Urinary bladder (tissue), 4 donors: ENCODE data around the gene SOX15. TPM values are rescaled to one million over a fixed set of nuclear protein-coding genes. Genes with fewer than 3 reads are reported as not detected.
A peak's percentile ranks its signal among the peaks of the same experiment; 100 is the strongest.

ENCODE experiments used
- DNase-seq: peaks from one replicate; pipeline ENCODE4 v3.0.0-alpha.2; 2015; ENCODE audit errors: extremely low spot score
- H3K27ac ChIP-seq: one replicate; pipeline ENCODE4 v1.5.1; 2013; ENCODE audit warnings: low read depth, mild to moderate bottlenecking, moderate library complexity
- H3K36me3 ChIP-seq: one replicate; pipeline ENCODE4 v1.6.1; 2013; ENCODE audit warnings: mild to moderate bottlenecking, moderate library complexity; ENCODE audit not compliant: insufficient read depth
- H3K4me1 ChIP-seq: one replicate; pipeline ENCODE4 v1.6.1; 2013; ENCODE audit warnings: mild to moderate bottlenecking, moderate library complexity; ENCODE audit not compliant: insufficient read depth
- H3K4me3 ChIP-seq: one replicate; pipeline ENCODE4 v1.5.1; 2013; ENCODE audit warnings: low read depth, low read length
- WGBS: extraction: QIAGEN DNeasy Blood & Tissue Kit; methylation state at CpG from one replicate; pipeline ENCODE4 v1.1.7; 2013; 5-methylcytosine and 5-hydroxymethylcytosine counted together
- polyA plus RNA-seq: library from polyadenylated mRNA; stranded (reverse); fragments of 200-250 nt; gene quantifications from one replicate; pipeline ENCODE4 v1.2.3, GENCODE V29; 2013
- total RNA-seq: library from RNA; depleted of rRNA; stranded (reverse); fragments of >200 nt; gene quantifications from one replicate; pipeline ENCODE4 v1.2.3, GENCODE V29; 2014
- donor health status: healthy with polysubstance abuse.
- donor health status: healthy.

SOX15 gene
- total and polyA plus RNA-seq, 2 donors: 1.2 to 15.3 TPM

DNA sequence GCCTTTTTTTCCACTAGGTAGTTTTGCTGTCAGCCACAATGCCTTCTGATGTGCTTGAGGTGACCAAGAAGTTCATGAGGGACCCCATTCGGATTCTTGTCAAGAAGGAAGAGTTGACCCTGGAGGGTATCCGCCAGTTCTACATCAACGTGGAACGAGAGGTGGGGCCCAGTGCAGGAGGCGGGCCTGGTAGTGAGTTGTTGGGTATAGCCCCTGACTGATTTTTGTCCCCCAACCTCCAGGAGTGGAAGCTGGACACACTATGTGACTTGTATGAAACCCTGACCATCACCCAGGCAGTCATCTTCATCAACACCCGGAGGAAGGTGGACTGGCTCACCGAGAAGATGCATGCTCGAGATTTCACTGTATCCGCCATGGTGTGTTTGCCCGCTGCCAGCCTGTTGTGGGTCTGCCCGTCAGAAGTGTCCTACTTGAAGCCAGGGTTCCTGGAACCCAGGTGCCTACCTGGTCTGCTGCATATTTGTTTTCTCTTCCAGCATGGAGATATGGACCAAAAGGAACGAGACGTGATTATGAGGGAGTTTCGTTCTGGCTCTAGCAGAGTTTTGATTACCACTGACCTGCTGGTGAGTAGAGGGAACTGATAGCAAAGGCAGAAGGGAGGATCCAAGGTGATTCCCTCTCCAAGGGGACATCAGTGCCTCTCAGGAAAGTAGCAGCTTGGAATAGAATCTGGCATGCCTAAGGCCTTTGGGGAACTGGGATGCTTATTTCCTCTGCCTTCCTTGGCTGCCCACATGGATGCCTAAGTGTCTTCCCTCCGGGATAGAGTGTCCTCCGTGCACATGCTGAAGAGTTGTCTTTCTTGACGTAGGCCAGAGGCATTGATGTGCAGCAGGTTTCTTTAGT lies 12.3 kb downstream of the SOX15 start:
- H3K4me1 ChIP-seq: no peaks in the 10 kb centered on the region
- 78% methylated on average over 17 of the region's 17 CpGs for WGBS
- H3K27ac ChIP-seq: no peak overlapping the region
- H3K36me3 ChIP-seq: peaks cover 7% of the 10 kb centered on the region
- no peak for DNase-seq
- no peak overlapping the region for H3K4me3 ChIP-seq

DNA sequence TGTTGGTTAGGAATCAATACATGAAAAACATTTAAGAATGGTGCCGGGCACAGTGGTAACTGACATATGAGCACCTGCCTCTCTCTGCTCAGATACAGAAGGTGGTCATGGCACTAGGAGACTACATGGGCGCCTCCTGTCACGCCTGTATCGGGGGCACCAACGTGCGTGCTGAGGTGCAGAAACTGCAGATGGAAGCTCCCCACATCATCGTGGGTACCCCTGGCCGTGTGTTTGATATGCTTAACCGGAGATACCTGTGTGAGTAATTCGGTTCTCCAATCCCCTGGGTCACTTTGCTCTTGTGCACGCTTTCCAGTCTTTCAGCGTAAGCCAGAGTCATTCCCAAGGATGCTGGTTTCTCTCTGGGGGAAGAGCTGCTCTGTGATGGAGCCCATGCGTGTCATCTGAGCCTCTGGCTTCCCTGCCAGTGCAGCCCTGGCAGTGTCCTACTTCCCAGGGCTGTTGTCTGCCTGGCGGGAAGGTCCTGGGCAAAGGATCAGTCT lies 13.4 kb downstream of the SOX15 start:
- 83% methylated on average over 14 of the region's 14 CpGs for WGBS
- H3K4me3 ChIP-seq: no peak overlapping the region
- no peak for DNase-seq
- no peak overlapping the region for H3K27ac ChIP-seq
- no peaks in the 10 kb centered on the region for H3K4me1 ChIP-seq
- H3K36me3 ChIP-seq: peaks cover 7% of the 10 kb centered on the region

DNA sequence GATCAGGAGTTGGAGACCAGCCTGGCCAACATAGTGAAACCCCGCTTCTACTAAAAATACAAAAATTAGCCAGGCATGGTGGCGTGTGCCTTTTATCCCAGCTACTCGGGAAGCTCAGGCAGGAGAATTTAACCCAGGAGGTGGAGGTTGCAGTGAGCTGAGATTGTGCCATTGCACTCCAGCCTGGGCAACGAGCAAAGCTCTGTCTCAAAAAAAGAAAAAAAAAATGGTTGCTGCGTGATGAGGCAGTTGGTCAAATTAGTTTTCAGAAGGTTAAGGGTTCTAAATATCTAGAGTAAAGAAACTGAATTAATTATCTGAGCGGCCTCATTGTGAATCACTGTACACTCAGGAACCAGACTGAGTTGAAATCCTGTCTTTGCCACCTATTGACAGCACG lies 13.9 kb downstream of the SOX15 start:
- WGBS: 71% methylated on average over 7 of the region's 7 CpGs
- no peak overlapping the region for H3K4me3 ChIP-seq
- H3K4me1 ChIP-seq: no peaks in the 10 kb centered on the region
- H3K27ac ChIP-seq: no peak overlapping the region
- peaks cover 7% of the 10 kb centered on the region for H3K36me3 ChIP-seq
- DNase-seq: no peak

DNA sequence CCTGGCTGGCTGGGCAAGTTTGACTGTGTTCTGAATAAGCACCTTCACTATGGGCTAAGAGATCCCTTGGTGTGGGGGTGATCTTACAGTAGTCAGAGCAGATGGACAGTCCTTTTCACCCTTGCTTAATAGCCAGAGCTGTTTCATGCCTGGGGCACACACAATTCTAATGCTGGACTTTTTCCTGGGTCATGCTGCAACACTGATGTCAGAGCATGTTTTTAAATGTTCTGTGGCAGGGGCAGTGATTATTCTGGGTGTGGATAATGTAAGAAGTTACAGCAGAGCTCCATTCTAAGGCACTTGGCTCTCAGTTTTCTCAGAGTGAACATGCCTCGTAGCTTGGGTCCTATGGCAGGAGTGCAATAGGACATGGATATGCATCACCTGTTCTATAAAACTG lies 14.4 kb downstream of the SOX15 start:
- DNase-seq: no peak
- 67% methylated on average over 1 of the region's 1 CpG for WGBS
- Histone ChIP-seq H3K4me1 (no peaks in the 10 kb centered on the region), H3K4me3 (no peak overlapping the region), H3K36me3 (peaks cover 7% of the 10 kb centered on the region), H3K27ac (peak overlapping the region; percentile 38)

DNA sequence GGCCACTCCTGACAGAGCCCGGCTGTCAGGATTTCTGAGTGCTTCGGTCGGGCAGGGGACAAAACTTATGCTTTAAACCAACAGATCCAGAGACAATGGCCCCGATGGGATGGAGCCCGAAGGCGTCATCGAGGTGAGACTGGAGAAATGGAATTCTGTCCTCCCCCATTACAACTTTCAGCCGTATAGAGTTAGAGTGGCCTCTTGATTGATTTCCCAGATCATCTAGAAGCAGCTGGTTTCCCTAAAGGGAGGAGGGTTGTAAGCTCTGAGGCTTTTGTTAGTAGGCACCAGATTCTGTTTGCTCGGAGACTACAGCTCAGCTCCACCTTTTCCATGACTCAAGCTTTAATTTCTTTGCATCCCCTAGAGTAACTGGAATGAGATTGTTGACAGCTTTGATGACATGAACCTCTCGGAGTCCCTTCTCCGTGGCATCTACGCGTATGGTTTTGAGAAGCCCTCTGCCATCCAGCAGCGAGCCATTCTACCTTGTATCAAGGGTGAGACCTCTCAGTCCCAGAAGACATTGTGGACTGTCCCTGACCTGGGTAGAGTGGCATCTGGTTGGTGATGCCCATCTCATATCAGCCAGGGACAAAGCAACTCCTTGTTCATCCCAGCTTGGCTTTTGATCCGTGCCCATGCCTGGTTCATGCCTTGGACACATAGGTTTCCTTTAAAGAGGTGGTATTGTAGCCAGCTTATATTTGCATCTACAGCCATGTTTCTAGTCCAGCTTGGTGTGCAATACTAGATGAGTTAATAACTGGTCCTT lies 15.5 kb downstream of the SOX15 start:
- WGBS: 19% methylated on average over 15 of the region's 15 CpGs
- DNase-seq: no peak
- H3K36me3 ChIP-seq: peaks cover 7% of the 10 kb centered on the region
- H3K4me1 ChIP-seq: no peaks in the 10 kb centered on the region
- peak overlapping the region; percentile 63 for H3K27ac ChIP-seq
- peak overlapping the region; percentile 96 for H3K4me3 ChIP-seq

DNA sequence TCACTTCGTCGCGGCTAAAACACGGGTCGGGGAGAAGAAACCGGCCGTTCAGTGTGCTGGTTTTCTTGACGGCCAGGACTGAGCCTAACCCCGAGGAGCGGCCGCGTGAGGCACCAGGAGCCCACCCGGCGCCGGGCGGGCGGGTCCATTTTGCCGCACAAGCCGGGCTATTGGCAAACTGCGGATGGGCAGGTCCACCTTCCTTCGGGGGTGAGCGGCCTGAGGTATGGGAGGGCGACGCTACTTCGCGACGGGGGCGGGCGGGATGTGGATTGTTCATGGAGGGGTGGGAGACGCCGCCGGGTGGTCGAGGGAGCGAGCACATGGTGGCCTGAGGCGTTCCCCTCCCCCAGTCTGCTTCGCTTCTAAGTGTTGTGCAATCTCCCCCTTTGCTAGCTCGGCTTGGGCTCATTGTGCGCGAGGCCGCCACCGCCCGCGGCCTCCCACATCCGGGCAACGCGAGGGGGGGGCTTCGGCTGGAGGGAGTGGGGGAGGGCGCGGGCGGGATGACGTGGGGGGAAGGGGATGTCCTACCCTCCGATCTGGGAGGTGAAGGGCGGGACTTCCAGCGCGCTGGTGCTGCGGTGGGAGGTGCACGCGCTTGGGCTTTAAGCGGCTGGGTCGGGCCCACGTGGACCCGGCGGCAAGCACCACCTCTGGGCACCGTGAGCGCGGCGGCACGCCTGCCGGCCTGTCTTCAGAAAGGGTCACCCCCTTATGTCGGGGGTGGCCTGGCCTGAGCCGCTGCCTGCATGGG lies 16.4 kb downstream of the SOX15 start:
- peak overlapping the region; percentile 98 for H3K27ac ChIP-seq

DNA sequence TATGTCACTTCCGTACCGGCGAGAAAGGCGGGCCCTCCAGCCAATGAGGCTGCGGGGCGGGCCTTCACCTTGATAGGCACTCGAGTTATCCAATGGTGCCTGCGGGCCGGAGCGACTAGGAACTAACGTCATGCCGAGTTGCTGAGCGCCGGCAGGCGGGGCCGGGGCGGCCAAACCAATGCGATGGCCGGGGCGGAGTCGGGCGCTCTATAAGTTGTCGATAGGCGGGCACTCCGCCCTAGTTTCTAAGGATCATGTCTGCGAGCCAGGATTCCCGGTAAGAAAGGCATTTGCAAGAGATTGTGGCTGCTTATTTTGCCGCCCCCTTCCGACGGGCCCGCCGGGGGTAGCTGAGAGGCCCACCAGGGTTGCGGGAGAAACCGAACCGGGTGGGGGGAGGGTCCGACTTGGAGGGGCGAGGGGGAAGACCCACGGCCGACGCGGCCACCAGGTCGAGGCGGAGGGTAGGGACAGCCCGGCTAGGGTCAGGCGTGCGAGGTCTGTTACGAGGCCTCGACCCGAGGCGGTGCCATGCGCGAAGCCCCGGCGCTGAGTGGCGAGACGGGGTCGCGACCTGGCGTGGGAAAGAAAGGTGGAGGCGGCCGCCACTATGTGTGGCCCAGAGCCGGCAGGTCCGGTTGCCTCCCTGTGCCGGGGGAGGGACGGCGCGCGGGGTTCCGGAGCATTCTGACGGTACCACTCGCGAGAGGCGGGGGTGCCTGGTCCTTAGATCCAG lies 17.1 kb downstream of the SOX15 start:
- H3K36me3 ChIP-seq: peaks cover 2% of the 10 kb centered on the region
- DNase-seq: peak; percentile 98
- no peaks in the 10 kb centered on the region for H3K4me1 ChIP-seq
- under 1% methylated on average over 73 of the region's 73 CpGs for WGBS
- H3K4me3 ChIP-seq: peak overlapping the region; percentile 96
- H3K27ac ChIP-seq: peak overlapping the region; percentile 98

More for the DNA sequence above, 16.4 kb downstream of the SOX15 start:
- no peaks in the 10 kb centered on the region for H3K4me1 ChIP-seq
- H3K4me3 ChIP-seq: peak overlapping the region; percentile 96
- under 1% methylated on average over 71 of the region's 71 CpGs for WGBS
- H3K36me3 ChIP-seq: peaks cover 7% of the 10 kb centered on the region
- no peak for DNase-seq

DNA sequence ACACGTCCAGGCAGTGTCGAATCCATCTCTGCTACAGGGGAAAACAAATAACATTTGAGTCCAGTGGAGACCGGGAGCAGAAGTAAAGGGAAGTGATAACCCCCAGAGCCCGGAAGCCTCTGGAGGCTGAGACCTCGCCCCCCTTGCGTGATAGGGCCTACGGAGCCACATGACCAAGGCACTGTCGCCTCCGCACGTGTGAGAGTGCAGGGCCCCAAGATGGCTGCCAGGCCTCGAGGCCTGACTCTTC lies 17.6 kb downstream of the SOX15 start:
- Histone ChIP-seq H3K36me3 (peaks cover 2% of the 10 kb centered on the region), H3K4me3 (peak overlapping the region; percentile 5), H3K4me1 (no peaks in the 10 kb centered on the region), H3K27ac (peak overlapping the region; percentile 77)
- DNase-seq: no peak
- WGBS: 0% methylated on average over 11 of the region's 11 CpGs

DNA sequence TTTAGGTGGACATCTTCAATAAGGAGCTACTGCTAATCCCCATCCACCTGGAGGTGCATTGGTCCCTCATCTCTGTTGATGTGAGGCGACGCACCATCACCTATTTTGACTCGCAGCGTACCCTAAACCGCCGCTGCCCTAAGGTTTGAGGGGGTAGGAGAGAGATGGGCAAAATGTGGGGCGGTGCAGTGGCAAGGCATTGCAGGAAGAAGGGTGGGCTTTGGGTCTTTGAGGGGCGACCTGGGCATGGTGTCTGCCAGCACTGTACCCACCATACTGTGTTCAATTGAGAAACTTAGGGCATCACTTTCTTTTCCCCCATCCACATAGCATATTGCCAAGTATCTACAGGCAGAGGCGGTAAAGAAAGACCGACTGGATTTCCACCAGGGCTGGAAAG lies 19.5 kb downstream of the SOX15 start:
- Histone ChIP-seq H3K4me3 (no peak overlapping the region), H3K27ac (no peak overlapping the region), H3K36me3 (peaks cover 4% of the 10 kb centered on the region), H3K4me1 (no peaks in the 10 kb centered on the region)
- DNase-seq: no peak
- 96% methylated on average over 10 of the region's 10 CpGs for WGBS

DNA sequence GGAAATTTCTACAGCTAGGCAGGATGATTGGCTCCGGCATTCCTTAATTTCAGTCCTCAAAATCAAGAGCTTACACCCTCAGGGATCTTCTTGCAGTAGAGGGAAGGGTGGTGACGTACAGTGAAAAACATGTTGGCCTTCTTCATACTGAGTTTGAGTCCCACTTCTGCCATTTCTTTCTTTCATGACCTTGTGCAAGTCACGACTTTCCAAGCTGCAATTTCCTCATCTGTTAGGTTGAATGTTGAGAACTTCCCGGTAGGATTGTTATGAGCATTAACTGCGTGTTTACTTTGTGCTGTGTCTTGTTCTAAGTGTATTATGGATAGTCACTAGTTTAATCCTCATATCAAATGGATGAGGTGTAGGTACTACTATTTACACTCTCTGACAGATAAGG lies 20.3 kb downstream of the SOX15 start:
- Histone ChIP-seq H3K27ac (no peak overlapping the region), H3K4me1 (no peaks in the 10 kb centered on the region), H3K36me3 (peaks cover 3% of the 10 kb centered on the region), H3K4me3 (no peak overlapping the region)
- no peak for DNase-seq
- WGBS: 88% methylated on average over 5 of the region's 5 CpGs

DNA sequence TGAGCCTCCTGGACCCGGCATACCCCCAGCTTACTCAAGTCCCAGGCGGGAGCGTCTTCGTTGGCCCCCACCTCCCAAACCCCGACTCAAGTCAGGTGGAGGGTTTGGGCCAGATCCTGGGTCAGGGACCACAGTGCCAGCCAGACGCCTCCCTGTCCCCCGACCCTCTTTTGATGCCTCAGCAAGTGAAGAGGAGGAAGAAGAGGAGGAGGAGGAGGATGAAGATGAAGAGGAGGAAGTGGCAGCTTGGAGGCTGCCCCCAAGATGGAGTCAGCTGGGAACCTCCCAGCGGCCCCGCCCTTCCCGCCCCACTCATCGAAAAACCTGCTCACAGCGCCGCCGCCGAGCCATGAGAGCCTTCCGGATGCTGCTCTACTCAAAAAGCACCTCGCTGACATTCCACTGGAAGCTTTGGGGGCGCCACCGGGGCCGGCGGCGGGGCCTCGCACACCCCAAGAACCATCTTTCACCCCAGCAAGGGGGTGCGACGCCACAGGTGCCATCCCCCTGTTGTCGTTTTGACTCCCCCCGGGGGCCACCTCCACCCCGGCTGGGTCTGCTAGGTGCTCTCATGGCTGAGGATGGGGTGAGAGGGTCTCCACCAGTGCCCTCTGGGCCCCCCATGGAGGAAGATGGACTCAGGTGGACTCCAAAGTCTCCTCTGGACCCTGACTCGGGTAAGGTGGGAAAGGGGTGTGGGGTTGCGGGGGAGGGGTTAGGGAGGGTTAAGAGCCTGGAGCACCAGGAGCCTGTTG lies 26.6 kb downstream of the SOX15 start:
- Histone ChIP-seq H3K27ac (no peak overlapping the region), H3K36me3 (peaks cover 2% of the 10 kb centered on the region), H3K4me3 (no peak overlapping the region), H3K4me1 (no peaks in the 10 kb centered on the region)
- 90% methylated on average over 30 of the region's 30 CpGs for WGBS
- DNase-seq: no peak

DNA sequence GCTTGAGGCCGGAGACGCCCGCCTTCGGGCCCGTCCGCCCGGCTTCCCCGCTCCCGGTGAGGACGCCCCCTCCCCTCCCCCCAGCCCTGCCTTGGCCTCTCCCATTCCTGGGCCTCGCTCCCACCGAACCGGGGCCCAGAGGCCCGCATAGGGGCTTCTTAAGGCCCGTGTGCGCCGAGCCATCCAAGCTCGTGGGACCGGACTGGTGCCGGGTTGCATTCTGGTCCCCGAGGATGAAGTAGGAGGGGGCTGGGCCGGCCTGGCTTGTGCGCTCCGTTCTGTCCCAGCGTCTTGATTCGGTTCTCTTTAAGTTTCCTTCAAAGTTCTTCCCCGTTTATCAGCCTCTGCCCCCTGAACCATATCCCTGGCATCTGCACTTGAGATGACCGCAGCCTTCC lies 27.7 kb downstream of the SOX15 start:
- peak overlapping the region; percentile 84 for H3K4me3 ChIP-seq
- WGBS: under 1% methylated on average over 28 of the region's 28 CpGs
- peak overlapping the region; percentile 76 for H3K27ac ChIP-seq
- no peak for DNase-seq
- no peaks in the 10 kb centered on the region for H3K4me1 ChIP-seq
- H3K36me3 ChIP-seq: peaks cover 2% of the 10 kb centered on the region
